NB4 (cell line): ENCODE results near the gene CENPO.
A peak's percentile ranks its signal among the peaks of the same experiment; 100 is the strongest.

ENCODE experiments used
- DNase-seq: peaks from one replicate; pipeline ENCODE4 v3.0.0; 2010; ENCODE audit warnings: low read depth
- H3K4me3 ChIP-seq: one replicate; pipeline ENCODE4 v1.5.1; 2011; ENCODE audit warnings: mild to moderate bottlenecking, low read depth, low read length, moderate library complexity
- MYC ChIP-seq: IDR thresholded peaks from 2 replicates; pipeline ENCODE4 v1.6.1; 2011; ENCODE audit warnings: low read depth, low read length
- POLR2A ChIP-seq: IDR thresholded peaks from 2 replicates; pipeline ENCODE4 v1.6.1; 2011; ENCODE audit warnings: mild to moderate bottlenecking; ENCODE audit not compliant: insufficient read length; ENCODE audit errors: extremely low read depth
- TF ChIP-seq, protein P1 (sequence below): IDR thresholded peaks from 2 replicates; pipeline ENCODE4 v1.6.1; 2011; ENCODE audit warnings: low read depth, low read length
- TF ChIP-seq, protein P2 (sequence below): IDR thresholded peaks from one replicate; pipeline ENCODE4 v1.5.1; 2012; ENCODE audit warnings: low read depth, low read length

CENPO gene

DNA sequence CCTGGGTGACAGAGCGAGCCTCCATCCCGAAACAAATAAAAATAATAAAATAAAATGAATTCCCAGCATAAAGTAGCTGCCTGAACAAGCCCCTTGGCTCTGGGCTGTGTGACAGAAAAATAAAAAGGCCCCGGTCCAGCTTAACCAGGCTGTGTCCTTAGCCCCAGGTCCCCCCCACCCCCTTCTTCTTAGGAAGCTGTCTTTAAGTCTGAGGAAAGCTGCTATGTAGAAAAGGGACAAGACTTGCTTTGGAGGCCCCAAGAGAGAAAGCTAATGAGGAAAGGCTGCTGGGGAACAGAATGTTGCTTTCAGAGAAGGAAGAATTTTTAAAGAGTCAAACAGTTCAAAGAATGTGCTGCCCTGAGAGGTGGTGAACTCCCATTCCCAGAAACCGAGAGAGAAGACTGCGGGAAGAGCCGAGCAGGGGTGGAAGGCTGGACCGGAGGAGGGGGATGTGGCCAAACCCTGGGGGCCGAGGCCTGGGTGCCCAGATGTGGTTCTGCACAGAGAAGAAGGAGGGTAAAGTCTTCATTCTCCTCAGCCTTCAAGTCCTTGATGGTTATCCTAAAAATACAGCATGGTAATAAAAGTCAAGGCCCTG lies 61.9 kb downstream of the CENPO start:
- H3K4me3 ChIP-seq, result no peak overlapping the region
- DNase-seq, result no peak
- TF ChIP-seq, protein P1, sequence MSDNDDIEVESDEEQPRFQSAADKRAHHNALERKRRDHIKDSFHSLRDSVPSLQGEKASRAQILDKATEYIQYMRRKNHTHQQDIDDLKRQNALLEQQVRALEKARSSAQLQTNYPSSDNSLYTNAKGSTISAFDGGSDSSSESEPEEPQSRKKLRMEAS, result no peak
- TF ChIP-seq, protein P2, sequence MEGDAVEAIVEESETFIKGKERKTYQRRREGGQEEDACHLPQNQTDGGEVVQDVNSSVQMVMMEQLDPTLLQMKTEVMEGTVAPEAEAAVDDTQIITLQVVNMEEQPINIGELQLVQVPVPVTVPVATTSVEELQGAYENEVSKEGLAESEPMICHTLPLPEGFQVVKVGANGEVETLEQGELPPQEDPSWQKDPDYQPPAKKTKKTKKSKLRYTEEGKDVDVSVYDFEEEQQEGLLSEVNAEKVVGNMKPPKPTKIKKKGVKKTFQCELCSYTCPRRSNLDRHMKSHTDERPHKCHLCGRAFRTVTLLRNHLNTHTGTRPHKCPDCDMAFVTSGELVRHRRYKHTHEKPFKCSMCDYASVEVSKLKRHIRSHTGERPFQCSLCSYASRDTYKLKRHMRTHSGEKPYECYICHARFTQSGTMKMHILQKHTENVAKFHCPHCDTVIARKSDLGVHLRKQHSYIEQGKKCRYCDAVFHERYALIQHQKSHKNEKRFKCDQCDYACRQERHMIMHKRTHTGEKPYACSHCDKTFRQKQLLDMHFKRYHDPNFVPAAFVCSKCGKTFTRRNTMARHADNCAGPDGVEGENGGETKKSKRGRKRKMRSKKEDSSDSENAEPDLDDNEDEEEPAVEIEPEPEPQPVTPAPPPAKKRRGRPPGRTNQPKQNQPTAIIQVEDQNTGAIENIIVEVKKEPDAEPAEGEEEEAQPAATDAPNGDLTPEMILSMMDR, result no peak
- TF ChIP-seq MYC (no peak), POLR2A (no peak)

DNA sequence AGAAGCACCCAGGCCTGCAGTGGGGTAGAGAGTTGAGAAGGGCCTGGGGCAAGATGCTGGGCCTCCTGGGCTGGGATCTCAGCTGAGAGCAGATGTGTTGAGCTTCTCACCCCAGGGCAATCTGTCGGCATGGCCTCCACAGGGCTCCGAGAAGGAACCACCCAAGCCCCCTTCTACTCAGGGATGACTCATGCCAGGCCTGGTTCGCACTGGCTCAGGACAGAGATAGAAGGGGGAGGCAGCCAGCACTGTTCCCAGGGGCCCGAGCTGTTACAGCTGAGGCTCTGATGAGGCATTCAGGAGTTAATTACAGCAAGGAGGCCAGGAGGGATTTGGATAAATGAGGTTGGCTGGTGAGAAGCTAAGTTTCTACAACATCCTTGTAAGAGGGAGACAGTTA lies 62.5 kb downstream of the CENPO start:
- no peak overlapping the region for H3K4me3 ChIP-seq
- DNase-seq, result peak; percentile 62
- TF ChIP-seq, protein P2, result no peak
- TF ChIP-seq MYC (no peak; the same call in 1 of the 2 replicates), POLR2A (no peak)
- TF ChIP-seq, protein P1, result no peak

DNA sequence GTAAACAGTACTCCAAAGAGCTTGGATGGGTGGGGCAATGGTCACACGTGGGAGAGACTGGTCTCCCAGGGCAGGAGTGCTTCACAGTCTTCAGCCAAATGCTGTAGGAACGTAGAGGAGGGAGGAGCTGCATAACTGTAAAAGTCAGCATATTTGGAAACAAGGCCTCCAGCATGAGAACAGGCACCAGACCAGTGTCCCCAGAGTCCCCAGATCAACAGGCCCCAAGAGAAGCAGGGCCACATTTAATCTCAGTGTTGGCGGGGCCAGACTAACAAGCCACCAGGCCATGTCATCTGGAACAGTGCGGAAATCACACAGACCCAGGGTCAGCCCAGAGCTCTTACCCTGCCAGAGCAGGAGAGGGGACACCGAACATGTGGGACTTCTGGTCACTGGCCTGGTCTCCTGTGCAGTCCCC lies 63.6 kb downstream of the CENPO start:
- DNase-seq, result no peak
- TF ChIP-seq MYC, result no peak
- TF ChIP-seq, protein P2, result no peak
- TF ChIP-seq POLR2A, result no peak
- TF ChIP-seq, protein P1, result no peak
- H3K4me3 ChIP-seq, result no peak overlapping the region

DNA sequence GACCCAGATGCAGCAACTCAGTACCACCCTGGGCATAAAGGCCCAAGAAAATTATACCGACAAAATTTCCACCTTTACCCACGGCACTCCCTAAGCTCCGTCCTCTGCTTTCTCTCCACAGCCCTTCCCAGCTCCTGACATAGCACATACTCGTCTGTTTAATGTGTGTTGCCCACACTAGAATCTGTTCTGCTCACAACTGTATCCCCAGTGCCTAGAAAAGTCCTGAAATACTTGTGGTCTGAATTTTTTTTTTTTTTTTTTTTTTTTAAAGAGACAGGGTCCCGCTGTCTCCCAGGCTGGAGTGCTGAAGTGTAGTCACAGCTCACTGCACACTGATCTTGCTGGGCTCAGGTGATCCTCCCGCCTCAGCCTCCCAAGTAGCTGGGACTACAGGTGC lies 64.5 kb downstream of the CENPO start:
- no peak for DNase-seq
- TF ChIP-seq, protein P1, result no peak
- TF ChIP-seq, protein P2, result no peak
- TF ChIP-seq POLR2A (no peak), MYC (no peak)
- H3K4me3 ChIP-seq, result no peak overlapping the region

DNA sequence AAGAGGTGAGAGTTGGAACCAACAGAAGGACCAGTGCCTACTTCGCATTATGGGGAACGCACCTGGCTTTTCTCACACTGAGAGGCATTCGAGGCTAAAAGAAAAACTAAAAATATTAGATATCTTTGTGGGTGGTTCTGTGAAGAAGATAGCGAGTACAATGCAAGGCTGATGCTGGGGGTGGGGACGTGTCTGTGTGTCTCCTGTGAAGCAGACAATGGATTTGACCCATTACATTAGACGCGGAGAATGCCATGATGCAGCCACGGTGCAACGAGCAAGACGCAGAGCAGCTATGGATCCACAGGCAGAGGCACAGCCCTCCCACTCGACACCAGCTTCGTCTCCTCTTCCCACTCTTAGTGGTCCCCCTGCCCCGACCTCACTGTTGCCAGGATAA lies 65.8 kb downstream of the CENPO start:
- DNase-seq, result no peak
- no peak for TF ChIP-seq POLR2A
- TF ChIP-seq MYC, result no peak
- TF ChIP-seq, protein P2, result no peak
- TF ChIP-seq, protein P1, result no peak
- H3K4me3 ChIP-seq, result no peak overlapping the region
